HG03442 (cell line): Measurements from ENCODE around the gene OBSCN.
"Not testable (repeated sequence)": the region's sequence is repeated elsewhere in the genome, so short reads cannot be mapped to it uniquely, and the experiment has no call there.

ENCODE experiments used
- ATAC-seq: cut with Tn5 transposase; IDR thresholded peaks from one replicate; pipeline ENCODE4 v1.9.1; 2021; ENCODE audit warnings: mild to moderate bottlenecking, moderate library complexity; ENCODE audit not compliant: unreplicated experiment

OBSCN gene

GRCh38 chr1:228169345-228169744, 38.5 kb upstream of the OBSCN start:
- ATAC-seq = no peak

GRCh38 chr1:228170666-228171065, 37.2 kb upstream of the OBSCN start:
- no peak for ATAC-seq

GRCh38 chr1:228171221-228171891, 36.5 kb upstream of the OBSCN start:
- no peak for ATAC-seq

GRCh38 chr1:228172591-228173527, 35.0 kb upstream of the OBSCN start:
- ATAC-seq = no peak

- not testable (repeated sequence) for ATAC-seq
These were observed 34.0 kb upstream of the OBSCN start for GRCh38 chr1:228173528-228174481.

GRCh38 chr1:228174482-228175315, 33.1 kb upstream of the OBSCN start:
- ATAC-seq = no peak

- ATAC-seq = no peak
These were observed 32.4 kb upstream of the OBSCN start for GRCh38 chr1:228175316-228176023.

- no peak for ATAC-seq
These were observed 31.8 kb upstream of the OBSCN start for GRCh38 chr1:228176024-228176395.

GRCh38 chr1:228176461-228177182, 31.2 kb upstream of the OBSCN start:
- no peak for ATAC-seq

GRCh38 chr1:228177183-228177475, 30.7 kb upstream of the OBSCN start:
- ATAC-seq = no peak

- ATAC-seq = no peak
These were observed 29.8 kb upstream of the OBSCN start for GRCh38 chr1:228177721-228178710.

GRCh38 chr1:228178737-228179684, 28.8 kb upstream of the OBSCN start:
- ATAC-seq = no peak

GRCh38 chr1:228180271-228180958, 27.4 kb upstream of the OBSCN start:
- ATAC-seq = no peak

GRCh38 chr1:228180959-228181644, 26.7 kb upstream of the OBSCN start:
- ATAC-seq = no peak

- no peak for ATAC-seq
These were observed 26.2 kb upstream of the OBSCN start for GRCh38 chr1:228181645-228182034.
